ENCODE data around the gene IQCM. TPM values are rescaled to one million over a fixed set of nuclear protein-coding genes. Genes with fewer than 3 reads are reported as not detected.

Gene IQCM
- polyA plus RNA-seq, 1 donor (not counting 4 experiments of a cell fraction or from before 2014, with no cell fraction given): not detected

DNA sequence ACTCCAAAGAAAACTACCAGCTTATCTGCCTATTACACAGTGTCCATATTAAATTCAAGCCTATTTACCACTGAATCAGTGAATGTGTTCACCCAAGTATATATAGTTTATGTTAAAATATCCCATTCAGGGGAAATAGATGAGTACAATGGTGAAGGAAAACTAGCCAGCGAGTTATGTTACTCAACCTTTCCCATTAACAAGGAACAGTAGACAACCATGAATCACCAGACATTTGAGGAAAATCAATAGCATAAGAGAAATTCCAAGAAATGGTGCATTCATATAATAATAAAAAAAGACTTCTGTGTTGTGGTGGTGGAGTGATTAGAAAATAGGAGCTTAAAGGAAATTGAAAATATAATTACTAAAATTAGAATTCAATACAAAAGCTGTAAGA is 21.3 kb downstream of the IQCM start:
- H3K27me3 ChIP-seq (ENCODE audit: control insufficient read depth, extremely low read depth, insufficient read depth, low read length): no peaks in the 10 kb centered on the region
- no peak overlapping the region for H3K9ac ChIP-seq (ENCODE audit: control insufficient read depth, extremely low read depth, insufficient read depth, low read length)
- H3K79me2 ChIP-seq (ENCODE audit: control insufficient read depth, insufficient read depth, low read length): no peaks in the 10 kb centered on the region
- no peaks in the 10 kb centered on the region for H3K4me1 ChIP-seq (ENCODE audit: control insufficient read depth, extremely low read depth, insufficient read depth, low read length)
- H3K9me1 ChIP-seq (ENCODE audit: control insufficient read depth, extremely low read depth, insufficient read depth, low read length): no peaks in the 10 kb centered on the region
- H4K20me1 ChIP-seq (ENCODE audit: control insufficient read depth, extremely low read depth, insufficient read depth, low read length): no peaks in the 10 kb centered on the region
- no peak overlapping the region for H3K4me2 ChIP-seq (ENCODE audit: control insufficient read depth, extremely low read depth, insufficient read depth, low read depth, low read length)
- dilution Hi-C loops (cut with MboI; ENCODE audit: extremely low pct_ligation_motif_present, low sequenced_read_pairs): no loop called here
- no peak for DNase-seq (ENCODE audit: low read depth, low spot score)
- H3K4me3 ChIP-seq (ENCODE audit: control insufficient read depth in 2 of 3, extremely low read depth in 1 of 3, insufficient read depth in 2 of 3, low read depth in 1 of 3, low read length in 3 of 3): no peak overlapping the region
- H3K36me3 ChIP-seq (ENCODE audit: control insufficient read depth in 2 of 2, extremely low read depth in 1 of 2, insufficient read depth in 2 of 2, low read length in 2 of 2): no peaks in the 10 kb centered on the region
- FAIRE-seq: no peak
- H2AFZ ChIP-seq (ENCODE audit: control insufficient read depth, low read length): no peak overlapping the region
- TF ChIP-seq, protein P1, sequence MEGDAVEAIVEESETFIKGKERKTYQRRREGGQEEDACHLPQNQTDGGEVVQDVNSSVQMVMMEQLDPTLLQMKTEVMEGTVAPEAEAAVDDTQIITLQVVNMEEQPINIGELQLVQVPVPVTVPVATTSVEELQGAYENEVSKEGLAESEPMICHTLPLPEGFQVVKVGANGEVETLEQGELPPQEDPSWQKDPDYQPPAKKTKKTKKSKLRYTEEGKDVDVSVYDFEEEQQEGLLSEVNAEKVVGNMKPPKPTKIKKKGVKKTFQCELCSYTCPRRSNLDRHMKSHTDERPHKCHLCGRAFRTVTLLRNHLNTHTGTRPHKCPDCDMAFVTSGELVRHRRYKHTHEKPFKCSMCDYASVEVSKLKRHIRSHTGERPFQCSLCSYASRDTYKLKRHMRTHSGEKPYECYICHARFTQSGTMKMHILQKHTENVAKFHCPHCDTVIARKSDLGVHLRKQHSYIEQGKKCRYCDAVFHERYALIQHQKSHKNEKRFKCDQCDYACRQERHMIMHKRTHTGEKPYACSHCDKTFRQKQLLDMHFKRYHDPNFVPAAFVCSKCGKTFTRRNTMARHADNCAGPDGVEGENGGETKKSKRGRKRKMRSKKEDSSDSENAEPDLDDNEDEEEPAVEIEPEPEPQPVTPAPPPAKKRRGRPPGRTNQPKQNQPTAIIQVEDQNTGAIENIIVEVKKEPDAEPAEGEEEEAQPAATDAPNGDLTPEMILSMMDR (optimal IDR thresholded peaks at IDR 0.05 in 1 of 3, IDR thresholded peaks at IDR 0.05 in 1 of 3, conservative IDR thresholded peaks at IDR 0.05 in 1 of 3; ENCODE audit: extremely low read depth in 1 of 3, insufficient read depth in 2 of 3, low read length in 3 of 3): no peak
- TF ChIP-seq EZH2 (IDR thresholded peaks at IDR 0.05; ENCODE audit: low read length): no peak
- H3K9me3 ChIP-seq (ENCODE audit: control insufficient read depth, low read depth, low read length): no peaks in the 10 kb centered on the region
- H3K27ac ChIP-seq (ENCODE audit: control insufficient read depth, insufficient read depth, low read length): no peak overlapping the region

DNA sequence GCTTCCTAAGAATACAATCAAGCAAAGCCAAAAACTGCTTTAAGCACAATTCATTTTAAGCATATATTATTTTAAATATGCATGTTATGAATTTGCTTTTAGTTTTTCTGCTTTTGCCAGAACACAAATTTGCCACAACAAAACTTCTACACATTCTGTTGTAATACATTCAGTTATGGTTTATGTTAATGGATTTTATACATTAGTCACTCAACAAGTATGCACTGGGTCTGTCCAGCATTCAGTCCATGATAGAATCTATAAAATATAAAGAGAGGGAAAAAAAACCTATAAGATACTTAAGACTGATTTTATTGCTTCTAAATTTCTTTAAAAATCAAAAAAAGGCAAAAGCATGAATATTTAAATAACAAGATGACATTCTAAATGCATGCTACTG is 22.2 kb downstream of the IQCM start:
- dilution Hi-C loops (cut with MboI; ENCODE audit: extremely low pct_ligation_motif_present, low sequenced_read_pairs): no loop called here
- no peaks in the 10 kb centered on the region for H4K20me1 ChIP-seq (ENCODE audit: control insufficient read depth, extremely low read depth, insufficient read depth, low read length)
- no peaks in the 10 kb centered on the region for H3K79me2 ChIP-seq (ENCODE audit: control insufficient read depth, insufficient read depth, low read length)
- H3K9ac ChIP-seq (ENCODE audit: control insufficient read depth, extremely low read depth, insufficient read depth, low read length): no peak overlapping the region
- no peaks in the 10 kb centered on the region for H3K9me1 ChIP-seq (ENCODE audit: control insufficient read depth, extremely low read depth, insufficient read depth, low read length)
- H3K4me3 ChIP-seq (ENCODE audit: control insufficient read depth in 2 of 3, extremely low read depth in 1 of 3, insufficient read depth in 2 of 3, low read depth in 1 of 3, low read length in 3 of 3): no peak overlapping the region
- H3K27me3 ChIP-seq (ENCODE audit: control insufficient read depth, extremely low read depth, insufficient read depth, low read length): no peaks in the 10 kb centered on the region
- H2AFZ ChIP-seq (ENCODE audit: control insufficient read depth, low read length): no peak overlapping the region
- H3K36me3 ChIP-seq (ENCODE audit: control insufficient read depth in 2 of 2, extremely low read depth in 1 of 2, insufficient read depth in 2 of 2, low read length in 2 of 2): no peaks in the 10 kb centered on the region
- H3K4me2 ChIP-seq (ENCODE audit: control insufficient read depth, extremely low read depth, insufficient read depth, low read depth, low read length): no peak overlapping the region
- DNase-seq (ENCODE audit: low read depth, low spot score) (no peak), FAIRE-seq (no peak)
- no peaks in the 10 kb centered on the region for H3K4me1 ChIP-seq (ENCODE audit: control insufficient read depth, extremely low read depth, insufficient read depth, low read length)
- H3K9me3 ChIP-seq (ENCODE audit: control insufficient read depth, low read depth, low read length): no peaks in the 10 kb centered on the region
- TF ChIP-seq, protein P1 (optimal IDR thresholded peaks at IDR 0.05 in 1 of 3, IDR thresholded peaks at IDR 0.05 in 1 of 3, conservative IDR thresholded peaks at IDR 0.05 in 1 of 3; ENCODE audit: extremely low read depth in 1 of 3, insufficient read depth in 2 of 3, low read length in 3 of 3): no peak
- H3K27ac ChIP-seq (ENCODE audit: control insufficient read depth, insufficient read depth, low read length): no peak overlapping the region
